SU-DHL-6 (cell line): ENCODE measurements around the gene ZC3H7B.

ENCODE experiments used
- EZH2phosphoT487 ChIP-seq: fragments of 200-600 bp; sonication (generic), shearing (Covaris generic); conservative IDR thresholded peaks from 2 replicates; pipeline ENCODE4 v1.6.1; 2018; ENCODE audit warnings: mild to moderate bottlenecking, antibody characterized with exemption, low read length, moderate library complexity, mixed read lengths
- TF ChIP-seq, protein P1 (sequence below): fragments of 200-600 bp; sonication (generic); IDR thresholded peaks from one replicate; pipeline ENCODE4 v1.5.1; 2017; ENCODE audit warnings: antibody characterized with exemption, mild to moderate bottlenecking, low read length, moderate library complexity; ENCODE audit not compliant: insufficient read depth, poor library complexity, severe bottlenecking

DNA sequence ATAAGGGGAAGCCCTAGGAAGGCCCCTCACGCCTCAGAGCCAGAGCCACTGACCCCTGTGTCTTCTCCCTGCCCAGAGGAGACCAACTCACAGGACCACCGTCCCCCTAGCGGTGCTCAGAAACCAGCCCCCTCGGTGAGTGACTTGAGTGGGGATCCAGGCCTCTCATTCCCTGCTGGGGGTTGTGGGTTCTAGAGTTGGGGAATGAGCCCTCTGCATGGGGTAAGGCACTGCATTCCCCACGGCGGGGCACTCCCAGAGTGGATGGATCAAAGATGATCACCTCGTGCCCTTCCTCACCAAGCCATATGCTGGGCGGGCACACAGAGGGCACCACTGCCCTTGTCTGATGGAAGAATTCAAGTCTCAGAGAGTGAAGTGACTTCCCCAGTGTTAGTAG lies 39.7 kb downstream of the ZC3H7B start:
- TF ChIP-seq, protein P1, sequence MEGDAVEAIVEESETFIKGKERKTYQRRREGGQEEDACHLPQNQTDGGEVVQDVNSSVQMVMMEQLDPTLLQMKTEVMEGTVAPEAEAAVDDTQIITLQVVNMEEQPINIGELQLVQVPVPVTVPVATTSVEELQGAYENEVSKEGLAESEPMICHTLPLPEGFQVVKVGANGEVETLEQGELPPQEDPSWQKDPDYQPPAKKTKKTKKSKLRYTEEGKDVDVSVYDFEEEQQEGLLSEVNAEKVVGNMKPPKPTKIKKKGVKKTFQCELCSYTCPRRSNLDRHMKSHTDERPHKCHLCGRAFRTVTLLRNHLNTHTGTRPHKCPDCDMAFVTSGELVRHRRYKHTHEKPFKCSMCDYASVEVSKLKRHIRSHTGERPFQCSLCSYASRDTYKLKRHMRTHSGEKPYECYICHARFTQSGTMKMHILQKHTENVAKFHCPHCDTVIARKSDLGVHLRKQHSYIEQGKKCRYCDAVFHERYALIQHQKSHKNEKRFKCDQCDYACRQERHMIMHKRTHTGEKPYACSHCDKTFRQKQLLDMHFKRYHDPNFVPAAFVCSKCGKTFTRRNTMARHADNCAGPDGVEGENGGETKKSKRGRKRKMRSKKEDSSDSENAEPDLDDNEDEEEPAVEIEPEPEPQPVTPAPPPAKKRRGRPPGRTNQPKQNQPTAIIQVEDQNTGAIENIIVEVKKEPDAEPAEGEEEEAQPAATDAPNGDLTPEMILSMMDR: no peak
- TF ChIP-seq EZH2phosphoT487: no peak
